DOHH2 (cell line): ENCODE measurements around the gene CNEP1R1.

Source experiments
- H3F3A ChIP-seq: fragments of 200-600 bp; sonication (generic), shearing (Covaris generic); 2 replicates; pipeline ENCODE4 v1.6.0; 2016; ENCODE audit warnings: antibody characterized with exemption, mild to moderate bottlenecking; ENCODE audit not compliant: control insufficient read depth, insufficient read depth
- H3K27ac ChIP-seq: fragments of 200-600 bp; sonication (generic); 2 replicates; pipeline ENCODE4 v1.5.1; 2014; ENCODE audit warnings: low read depth, mild to moderate bottlenecking, low read length, moderate library complexity
- H3K27me3 ChIP-seq: fragments of 200-600 bp; sonication (generic); 2 replicates; pipeline ENCODE4 v1.6.1; 2014; ENCODE audit warnings: mild to moderate bottlenecking, low read length, mixed read lengths; ENCODE audit not compliant: control insufficient read depth
- H3K36me3 ChIP-seq: fragments of 200-600 bp; sonication (generic); 2 replicates; pipeline ENCODE4 v1.6.1; 2014; ENCODE audit warnings: mild to moderate bottlenecking, low read length, moderate library complexity, mixed read lengths; ENCODE audit not compliant: control insufficient read depth
- H3K4me1 ChIP-seq: fragments of 200-600 bp; sonication (generic); 2 replicates; pipeline ENCODE4 v1.6.1; 2014; ENCODE audit warnings: mild to moderate bottlenecking, low read length, mixed read lengths; ENCODE audit not compliant: control insufficient read depth
- H3K4me2 ChIP-seq: fragments of 200-600 bp; sonication (generic); 2 replicates; pipeline ENCODE4 v1.6.0; 2014; ENCODE audit warnings: mild to moderate bottlenecking, low read length, moderate library complexity
- H3K4me3 ChIP-seq: fragments of 200-600 bp; sonication (generic); 2 replicates; pipeline ENCODE4 v1.5.1; 2014; ENCODE audit warnings: mild to moderate bottlenecking, low read length, mixed read lengths
- H3K79me2 ChIP-seq: fragments of 200-600 bp; sonication (generic); 2 replicates; pipeline ENCODE4 v1.6.1; 2014; ENCODE audit warnings: mild to moderate bottlenecking, low read length, mixed read lengths; ENCODE audit not compliant: control insufficient read depth
- H3K9me2 ChIP-seq: fragments of 200-600 bp; sonication (generic); replicated peaks from 2 replicates; pipeline ENCODE4 v1.6.1; 2014; ENCODE audit warnings: mild to moderate bottlenecking, low read length, mixed read lengths; ENCODE audit not compliant: control insufficient read depth
- H3K9me3 ChIP-seq: fragments of 200-600 bp; sonication (generic); 2 replicates; pipeline ENCODE4 v1.6.1; 2014; ENCODE audit warnings: antibody characterized with exemption, low read length, mixed read lengths; ENCODE audit not compliant: control insufficient read depth, insufficient read depth
- H4K20me1 ChIP-seq: fragments of 200-600 bp; sonication (generic); 2 replicates; pipeline ENCODE4 v1.6.0; 2014; ENCODE audit warnings: low read depth, mild to moderate bottlenecking, antibody characterized with exemption, low read length, moderate library complexity; ENCODE audit not compliant: control insufficient read depth, insufficient read depth
- EZH2phosphoT487 ChIP-seq: fragments of 200-600 bp; sonication (generic); IDR thresholded peaks from 2 replicates; pipeline ENCODE4 v1.6.1; 2017; ENCODE audit warnings: borderline replicate concordance, mild to moderate bottlenecking, antibody characterized with exemption, low read length, moderate library complexity, mixed read lengths
- TF ChIP-seq, protein P1 (sequence below): fragments of 200-600 bp; sonication (generic); IDR thresholded peaks from one replicate; pipeline ENCODE4 v1.5.1; 2014; ENCODE audit warnings: antibody characterized with exemption, mild to moderate bottlenecking, low read depth, low read length; ENCODE audit not compliant: poor library complexity, severe bottlenecking

Gene CNEP1R1

DNA sequence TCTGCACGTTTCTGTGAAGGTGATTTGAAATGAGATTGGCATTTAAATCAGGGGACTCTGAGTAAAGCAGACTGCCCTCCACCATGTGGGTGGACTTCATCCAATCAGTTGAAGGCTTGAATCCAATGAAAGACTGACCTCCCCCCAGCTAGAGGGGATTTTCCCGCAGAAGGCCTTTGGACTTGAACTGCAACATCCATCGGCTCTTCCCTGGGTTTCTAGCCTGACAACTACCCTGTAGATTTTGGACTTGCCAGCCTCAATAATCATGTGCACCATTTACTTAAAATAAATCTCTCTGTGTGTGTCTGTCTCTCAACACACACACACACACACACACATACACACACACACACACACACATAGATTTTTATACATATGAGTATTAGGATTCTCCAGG, 23.9 kb upstream of the CNEP1R1 start:
- Histone ChIP-seq H3K27me3 (no peaks in the 10 kb centered on the region; the same call in 1 of the 2 replicates), H4K20me1 (no peaks in the 10 kb centered on the region), H3K9me2 (no peaks in the 10 kb centered on the region), H3K4me1 (no peaks in the 10 kb centered on the region), H3K9me3 (no peaks in the 10 kb centered on the region), H3K79me2 (no peaks in the 10 kb centered on the region), H3K36me3 (no peaks in the 10 kb centered on the region), H3K4me2 (no peak overlapping the region), H3K4me3 (no peak overlapping the region), H3K27ac (no peak overlapping the region), H3F3A (no peaks in the 10 kb centered on the region)
- TF ChIP-seq EZH2phosphoT487 = no peak
- TF ChIP-seq, protein P1, sequence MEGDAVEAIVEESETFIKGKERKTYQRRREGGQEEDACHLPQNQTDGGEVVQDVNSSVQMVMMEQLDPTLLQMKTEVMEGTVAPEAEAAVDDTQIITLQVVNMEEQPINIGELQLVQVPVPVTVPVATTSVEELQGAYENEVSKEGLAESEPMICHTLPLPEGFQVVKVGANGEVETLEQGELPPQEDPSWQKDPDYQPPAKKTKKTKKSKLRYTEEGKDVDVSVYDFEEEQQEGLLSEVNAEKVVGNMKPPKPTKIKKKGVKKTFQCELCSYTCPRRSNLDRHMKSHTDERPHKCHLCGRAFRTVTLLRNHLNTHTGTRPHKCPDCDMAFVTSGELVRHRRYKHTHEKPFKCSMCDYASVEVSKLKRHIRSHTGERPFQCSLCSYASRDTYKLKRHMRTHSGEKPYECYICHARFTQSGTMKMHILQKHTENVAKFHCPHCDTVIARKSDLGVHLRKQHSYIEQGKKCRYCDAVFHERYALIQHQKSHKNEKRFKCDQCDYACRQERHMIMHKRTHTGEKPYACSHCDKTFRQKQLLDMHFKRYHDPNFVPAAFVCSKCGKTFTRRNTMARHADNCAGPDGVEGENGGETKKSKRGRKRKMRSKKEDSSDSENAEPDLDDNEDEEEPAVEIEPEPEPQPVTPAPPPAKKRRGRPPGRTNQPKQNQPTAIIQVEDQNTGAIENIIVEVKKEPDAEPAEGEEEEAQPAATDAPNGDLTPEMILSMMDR = no peak

DNA sequence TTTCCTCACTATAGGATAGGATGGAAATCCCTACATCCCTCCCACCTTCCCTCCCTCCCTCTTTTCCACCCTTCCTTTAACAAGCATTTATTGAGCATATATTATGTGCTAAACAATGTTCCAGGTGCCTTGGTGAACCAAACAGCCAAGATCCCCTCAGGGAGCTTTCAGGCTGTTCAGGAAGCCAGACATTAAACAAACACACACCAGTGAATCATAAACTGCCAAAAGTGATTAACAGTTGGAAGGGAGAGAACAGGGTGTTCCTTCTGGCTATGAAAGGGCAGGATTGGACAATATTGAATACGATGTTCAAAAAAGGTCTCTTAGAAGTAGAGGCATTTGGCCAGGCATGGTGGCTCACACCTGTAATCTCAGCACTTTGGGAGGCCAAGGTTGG, 22.8 kb upstream of the CNEP1R1 start:
- H4K20me1 ChIP-seq = no peaks in the 10 kb centered on the region
- H3F3A ChIP-seq = no peaks in the 10 kb centered on the region
- H3K27me3 ChIP-seq = no peaks in the 10 kb centered on the region; the same call in 1 of the 2 replicates
- no peaks in the 10 kb centered on the region for H3K79me2 ChIP-seq
- no peak overlapping the region for H3K4me2 ChIP-seq
- no peaks in the 10 kb centered on the region for H3K9me3 ChIP-seq
- H3K36me3 ChIP-seq = no peaks in the 10 kb centered on the region
- H3K4me3 ChIP-seq = no peak overlapping the region
- H3K9me2 ChIP-seq = no peaks in the 10 kb centered on the region
- TF ChIP-seq EZH2phosphoT487 = no peak
- TF ChIP-seq, protein P1 = no peak
- no peaks in the 10 kb centered on the region for H3K4me1 ChIP-seq
- H3K27ac ChIP-seq = no peak overlapping the region

- H3K36me3 ChIP-seq = no peaks in the 10 kb centered on the region
- no peaks in the 10 kb centered on the region; the same call in 1 of the 2 replicates for H3K9me3 ChIP-seq
- no peaks in the 10 kb centered on the region for H3F3A ChIP-seq
- no peak overlapping the region for H3K27ac ChIP-seq
- H3K4me2 ChIP-seq = no peak overlapping the region
- H3K4me3 ChIP-seq = no peak overlapping the region
- no peaks in the 10 kb centered on the region; the same call in 1 of the 2 replicates for H3K27me3 ChIP-seq
- H4K20me1 ChIP-seq = no peaks in the 10 kb centered on the region
- no peaks in the 10 kb centered on the region for H3K4me1 ChIP-seq
- TF ChIP-seq EZH2phosphoT487 = no peak
- TF ChIP-seq, protein P1 = no peak
- no peaks in the 10 kb centered on the region for H3K9me2 ChIP-seq
- no peaks in the 10 kb centered on the region for H3K79me2 ChIP-seq
Observed at GRCh38 chr16:50004239-50004638, 20.8 kb upstream of the CNEP1R1 start.

DNA sequence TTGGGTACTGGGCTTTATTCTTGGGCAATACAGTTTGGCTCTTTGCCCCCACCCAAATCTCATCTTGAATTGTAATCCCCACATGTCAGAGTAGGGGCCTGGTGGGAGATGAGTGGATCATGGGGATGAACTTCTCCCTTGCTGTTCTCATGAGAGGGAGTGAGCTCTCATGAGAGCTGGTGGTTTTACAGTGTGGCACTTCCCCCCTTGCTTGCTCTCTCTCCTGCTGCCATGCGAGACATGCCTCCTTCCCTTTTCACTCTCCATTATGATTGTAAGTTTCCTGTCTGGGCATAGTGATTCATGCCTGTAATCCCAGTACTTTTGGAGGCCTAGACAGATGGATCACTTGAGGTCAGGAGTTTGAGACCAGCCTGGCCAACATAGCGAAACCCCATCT, 18.1 kb upstream of the CNEP1R1 start:
- Histone ChIP-seq H3K9me2 (no peaks in the 10 kb centered on the region), H3K4me2 (no peak overlapping the region), H3K27me3 (peaks cover 3% of the 10 kb centered on the region), H3K36me3 (no peaks in the 10 kb centered on the region), H3K4me3 (no peak overlapping the region), H3F3A (no peaks in the 10 kb centered on the region), H3K9me3 (no peaks in the 10 kb centered on the region; the same call in 1 of the 2 replicates), H3K79me2 (no peaks in the 10 kb centered on the region), H3K4me1 (no peaks in the 10 kb centered on the region), H4K20me1 (no peaks in the 10 kb centered on the region), H3K27ac (no peak overlapping the region)
- TF ChIP-seq EZH2phosphoT487 = no peak
- TF ChIP-seq, protein P1 = no peak
